ENCODE data around the gene TEX22. TPM values are rescaled to one million over a fixed set of nuclear protein-coding genes. Genes with fewer than 3 reads are reported as not detected.

TEX22 gene
- total RNA-seq, 2 donors from 2014 or later = 0.49 to 1.3 TPM

- DNase-seq (no peak), ATAC-seq (no peak)
- intact Hi-C loops (cut with DNase I, micrococcal nuclease) = no loop called here
Observed at GRCh38 chr14:105445290-105445689, 47.0 kb downstream of the TEX22 start.

GRCh38 chr14:105445901-105446845 lies 47.8 kb downstream of the TEX22 start:
- ATAC-seq (no peak), DNase-seq (no peak)
- intact Hi-C loops (cut with DNase I, micrococcal nuclease) = no loop called here

GRCh38 chr14:105446971-105447370 lies 48.6 kb downstream of the TEX22 start:
- DNase-seq (no peak), ATAC-seq (no peak)
- intact Hi-C loops (cut with DNase I, micrococcal nuclease) = no loop called here

- peak; percentile 4 for ATAC-seq
- intact Hi-C loops (cut with DNase I, micrococcal nuclease) = no loop called here
- no peak for DNase-seq
Observed at GRCh38 chr14:105447651-105448640, 49.6 kb downstream of the TEX22 start.

- intact Hi-C loops (cut with DNase I, micrococcal nuclease) = no loop called here
- peak; percentile 84 for ATAC-seq
- peak in 1 of 2 donors; percentile 67 for DNase-seq
Observed at GRCh38 chr14:105448706-105449111, 50.4 kb downstream of the TEX22 start.

GRCh38 chr14:105449276-105450122 lies 51.2 kb downstream of the TEX22 start:
- ATAC-seq = no peak
- intact Hi-C loops (cut with DNase I, micrococcal nuclease) = no loop called here
- no peak for DNase-seq

- intact Hi-C loops (cut with DNase I, micrococcal nuclease) = no loop called here
Observed at GRCh38 chr14:105450123-105450505, 51.8 kb downstream of the TEX22 start.

GRCh38 chr14:105450864-105451720 lies 52.8 kb downstream of the TEX22 start:
- intact Hi-C loops (cut with DNase I, micrococcal nuclease) = no loop called here
- DNase-seq (no peak), ATAC-seq (no peak)

More at GRCh38 chr14:105450123-105450505, 51.8 kb downstream of the TEX22 start:
- ATAC-seq (no peak), DNase-seq (no peak)

GRCh38 chr14:105452963-105453362 lies 54.6 kb downstream of the TEX22 start:
- ATAC-seq (no peak), DNase-seq (no peak)
- intact Hi-C loops (cut with DNase I, micrococcal nuclease) = no loop called here

GRCh38 chr14:105453847-105454246 lies 55.5 kb downstream of the TEX22 start:
- no peak for DNase-seq
- intact Hi-C loops (cut with DNase I, micrococcal nuclease) = no loop called here

GRCh38 chr14:105455086-105455640 lies 56.8 kb downstream of the TEX22 start:
- DNase-seq = no peak
- intact Hi-C loops (cut with DNase I, micrococcal nuclease) = no loop called here
- no peak for ATAC-seq

More at GRCh38 chr14:105453847-105454246, 55.5 kb downstream of the TEX22 start:
- ATAC-seq = no peak

- DNase-seq = no peak
- peak; percentile 48 for ATAC-seq
- intact Hi-C loops (cut with DNase I, micrococcal nuclease) = no loop called here
Observed at GRCh38 chr14:105455766-105456660, 57.7 kb downstream of the TEX22 start.

GRCh38 chr14:105456736-105457617 lies 58.6 kb downstream of the TEX22 start:
- no peak for DNase-seq
- no peak for ATAC-seq
- intact Hi-C loops (cut with DNase I, micrococcal nuclease) = no loop called here

- DNase-seq (no peak), ATAC-seq (no peak)
- intact Hi-C loops (cut with DNase I, micrococcal nuclease) = no loop called here
Observed at GRCh38 chr14:105458010-105458409, 59.7 kb downstream of the TEX22 start.

GRCh38 chr14:105458571-105458970 lies 60.2 kb downstream of the TEX22 start:
- intact Hi-C loops (cut with DNase I, micrococcal nuclease) = no loop called here
- DNase-seq (no peak), ATAC-seq (no peak)

Measured in left colon (tissue), 2 donors.